H1 (cell line): ENCODE data around the gene OR2AJ1. TPM values are rescaled to one million over a fixed set of nuclear protein-coding genes. Genes with fewer than 3 reads are reported as not detected.

Source experiments
- CTCF ChIA-PET: fragments of 300-600 bp; sonication (Branson Sonifier 250); formaldehyde crosslinking; loops from one replicate; lab custom pipeline; 2021; ENCODE audit not compliant: partially characterized antibody; lab: Charles Lee
- POLR2A ChIA-PET: fragments of 300-600 bp; sonication (Branson Sonifier 250); formaldehyde crosslinking; loops from one replicate; lab custom pipeline; 2021; ENCODE audit warnings: inconsistent platforms; ENCODE audit not compliant: partially characterized antibody; lab: Charles Lee
- DNase-seq, 2 experiments: peaks; one replicate each; pipeline versions ENCODE4 v3.0.0 to v3.0.0-alpha.2; 2010 to 2022; ENCODE audit warnings: low spot score in 2 of 2, low read depth in 1 of 2, mixed read lengths in 1 of 2
- FAIRE-seq: peaks from 2 replicates; lab custom pipeline; 2011; peaks lifted over from hg19 to GRCh38; lab: Jason Lieb, UNC
- H2AFZ ChIP-seq: 2 replicates; pipeline ENCODE4 v1.8.1; 2012; ENCODE audit warnings: low read length, inconsistent platforms
- H2AK5ac ChIP-seq: 2 replicates; pipeline ENCODE4 v1.6.1; 2013; ENCODE audit warnings: low read depth, low read length
- H2BK120ac ChIP-seq: replicated peaks from 2 replicates; pipeline ENCODE3; 2013; ENCODE audit warnings: low read depth, low read length, inconsistent platforms
- H2BK12ac ChIP-seq: 2 replicates; pipeline ENCODE4 v1.6.1; 2013; ENCODE audit warnings: low read depth, low read length
- H2BK15ac ChIP-seq: 2 replicates; pipeline ENCODE4 v1.6.1; 2013; ENCODE audit warnings: low read length
- H2BK20ac ChIP-seq: 2 replicates; pipeline ENCODE4 v1.6.1; 2013; ENCODE audit warnings: low read length
- H2BK5ac ChIP-seq: 2 replicates; pipeline ENCODE4 v1.6.1; 2013; ENCODE audit warnings: low read depth, low read length
- H3K14ac ChIP-seq: 2 replicates; pipeline ENCODE4 v1.6.1; 2013; ENCODE audit warnings: inconsistent platforms; ENCODE audit not compliant: insufficient read length
- H3K18ac ChIP-seq: 2 replicates; pipeline ENCODE4 v1.6.1; 2013; ENCODE audit warnings: low read length; ENCODE audit errors: extremely low read depth
- H3K23ac ChIP-seq: 2 replicates; pipeline ENCODE4 v1.6.1; 2013; ENCODE audit warnings: inconsistent platforms; ENCODE audit not compliant: insufficient read length
- H3K23me2 ChIP-seq: 2 replicates; pipeline ENCODE4 v1.6.1; 2013; ENCODE audit warnings: low read depth, low read length
- H3K27ac ChIP-seq: 2 replicates; pipeline ENCODE4 v1.6.1; 2011; ENCODE audit warnings: low read depth, low read length, inconsistent platforms
- H3K27me3 ChIP-seq, 4 experiments: replicated peaks in 1 of 4; 1 replicate in 1 of 4; 2 replicates in 3 of 4; pipeline versions ENCODE4 v1.6.1 to v1.8.1; 2011 to 2013; ENCODE audit warnings: low read length in 3 of 4, mild to moderate bottlenecking in 3 of 4, inconsistent platforms in 2 of 4, mixed read lengths in 2 of 4, moderate library complexity in 1 of 4; ENCODE audit not compliant: control insufficient read depth in 3 of 4, insufficient read depth in 3 of 4; ENCODE audit errors: extremely low read depth in 1 of 4
- H3K36me3 ChIP-seq, 4 experiments: 2 replicates each; pipeline versions ENCODE4 v1.6.1 to v1.8.1; 2011 to 2013; ENCODE audit warnings: mild to moderate bottlenecking in 4 of 4, low read length in 3 of 4, moderate library complexity in 2 of 4, control low read depth in 1 of 4, inconsistent platforms in 1 of 4; ENCODE audit not compliant: insufficient read depth in 4 of 4, control insufficient read depth in 2 of 4
- H3K4ac ChIP-seq: replicated peaks from 2 replicates; pipeline ENCODE3; 2013; ENCODE audit warnings: low read length, low read depth, mixed read lengths, inconsistent platforms; ENCODE audit not compliant: insufficient read length
- H3K4me1 ChIP-seq, 4 experiments: replicated peaks in 1 of 4; 1 replicate in 1 of 4; 2 replicates in 3 of 4; pipeline versions ENCODE4 v1.6.1 to v1.8.1; 2011 to 2013; ENCODE audit warnings: low read length in 3 of 4, inconsistent platforms in 2 of 4, mixed read lengths in 1 of 4; ENCODE audit not compliant: insufficient read depth in 4 of 4, control insufficient read depth in 3 of 4
- H3K4me2 ChIP-seq, 2 experiments: 2 replicates each; pipeline versions ENCODE4 v1.6.1 to v1.8.1; 2011 to 2013; ENCODE audit warnings: low read depth in 2 of 2, low read length in 2 of 2, control low read depth in 1 of 2, inconsistent platforms in 1 of 2, mild to moderate bottlenecking in 1 of 2; ENCODE audit not compliant: insufficient read depth in 1 of 2
- H3K4me3 ChIP-seq, 4 experiments: fragments of 200-600, 300-600 bp in 1 of 4; sonication (generic), shearing (Covaris generic), sonication (Bioruptor Twin) in 1 of 4; 2 replicates each; pipeline versions ENCODE4 v1.5.1 to v1.8.1; 2011 to 2016; ENCODE audit warnings: low read length in 4 of 4, low read depth in 3 of 4, control low read depth in 2 of 4, inconsistent platforms in 2 of 4, mild to moderate bottlenecking in 2 of 4, mixed read lengths in 1 of 4, moderate library complexity in 1 of 4; ENCODE audit not compliant: insufficient read depth in 2 of 4; ENCODE audit errors: extremely low read depth in 1 of 4
- H3K56ac ChIP-seq: replicated peaks from 2 replicates; pipeline ENCODE3; 2013; ENCODE audit warnings: low read depth, mild to moderate bottlenecking, mixed read lengths, low read length, inconsistent platforms; ENCODE audit not compliant: insufficient read length
- H3K79me1 ChIP-seq: 2 replicates; pipeline ENCODE4 v1.6.1; 2013; ENCODE audit warnings: low read depth, low read length, control low read depth
- H3K79me2 ChIP-seq, 2 experiments: 2 replicates each; pipeline versions ENCODE4 v1.6.1 to v1.8.1; 2012 to 2013; ENCODE audit warnings: low read length in 2 of 2, mild to moderate bottlenecking in 2 of 2, inconsistent platforms in 1 of 2; ENCODE audit not compliant: insufficient read depth in 2 of 2, control insufficient read depth in 1 of 2
- H3K9ac ChIP-seq, 4 experiments: replicated peaks in 1 of 4; 1 replicate in 1 of 4; 2 replicates in 3 of 4; pipeline versions ENCODE4 v1.6.1 to v1.8.1; 2011 to 2013; ENCODE audit warnings: low read depth in 3 of 4, low read length in 3 of 4, control low read depth in 2 of 4, mild to moderate bottlenecking in 2 of 4, moderate library complexity in 2 of 4, inconsistent platforms in 1 of 4; ENCODE audit errors: extremely low read depth in 1 of 4
- H3K9me3 ChIP-seq, 2 experiments: 2 replicates each; pipeline versions ENCODE4 v1.6.1 to v1.8.1; 2012 to 2013; ENCODE audit warnings: mild to moderate bottlenecking in 2 of 2, moderate library complexity in 2 of 2, control low read depth in 1 of 2, inconsistent platforms in 1 of 2, low read depth in 1 of 2, low read length in 1 of 2, mixed read lengths in 1 of 2; ENCODE audit not compliant: insufficient read depth in 2 of 2
- H4K20me1 ChIP-seq, 2 experiments: replicated peaks in 1 of 2; 2 replicates each; pipeline versions ENCODE3 to v1.8.1; 2011 to 2013; ENCODE audit warnings: inconsistent platforms in 2 of 2, low read length in 2 of 2, mild to moderate bottlenecking in 1 of 2; ENCODE audit not compliant: insufficient read depth in 2 of 2, control insufficient read depth in 1 of 2
- H4K5ac ChIP-seq: 2 replicates; pipeline ENCODE4 v1.6.1; 2013; ENCODE audit warnings: low read length, low read depth, mixed read lengths, inconsistent platforms; ENCODE audit not compliant: insufficient read length
- H4K8ac ChIP-seq: 2 replicates; pipeline ENCODE4 v1.8.0; 2013; ENCODE audit warnings: mild to moderate bottlenecking, moderate library complexity, low read length, inconsistent platforms; ENCODE audit not compliant: insufficient read depth; ENCODE audit errors: extremely low read depth
- H4K91ac ChIP-seq: replicated peaks from 2 replicates; pipeline ENCODE3; 2013; ENCODE audit warnings: low read length, mixed read lengths, inconsistent platforms; ENCODE audit not compliant: insufficient read length
- BCL11A ChIP-seq, 2 experiments: IDR thresholded peaks; one replicate each; pipeline ENCODE4 v1.6.1; 2011; ENCODE audit warnings: low read depth in 2 of 2, low read length in 2 of 2, mild to moderate bottlenecking in 2 of 2
- CBX5 ChIP-seq: fragments of 300-800, 300-1000 bp; sonication (generic); IDR thresholded peaks from 2 replicates; pipeline ENCODE4 v1.7.1; 2016; ENCODE audit warnings: antibody characterized with exemption, low read length, low read depth
- GABPA ChIP-seq: IDR thresholded peaks from 2 replicates; pipeline ENCODE4 v1.6.1; 2011; ENCODE audit warnings: mild to moderate bottlenecking, low read length, moderate library complexity, borderline replicate concordance; ENCODE audit not compliant: insufficient read depth
- POLR2A ChIP-seq, 2 experiments: IDR thresholded peaks; 1 replicate in 1 of 2; 2 replicates in 1 of 2; pipeline ENCODE4 v1.6.1; 2011; ENCODE audit warnings: low read depth in 2 of 2, low read length in 2 of 2, mild to moderate bottlenecking in 2 of 2; ENCODE audit errors: control extremely low read depth in 1 of 2
- RBBP5 ChIP-seq: IDR thresholded peaks from 2 replicates; pipeline ENCODE4 v1.7.1; 2012; ENCODE audit warnings: low read depth, mild to moderate bottlenecking, inconsistent platforms, low read length, moderate library complexity, borderline replicate concordance
- RNF2 ChIP-seq: fragments of 200-900, 300-1000 bp; sonication (generic); IDR thresholded peaks from 2 replicates; pipeline ENCODE4 v1.7.1; 2016; ENCODE audit warnings: borderline replicate concordance, low read depth, mild to moderate bottlenecking, antibody characterized with exemption, low read length; ENCODE audit not compliant: poor library complexity, severe bottlenecking; ENCODE audit errors: missing control alignments
- RXRA ChIP-seq: IDR thresholded peaks from 2 replicates; pipeline ENCODE4 v1.6.1; 2011; ENCODE audit warnings: low read depth, mild to moderate bottlenecking, low read length, moderate library complexity; ENCODE audit not compliant: insufficient read depth
- SIN3A ChIP-seq, 2 experiments: IDR thresholded peaks in 1 of 2; conservative IDR thresholded peaks in 1 of 2; 2 replicates each; pipeline ENCODE4 v1.6.1; 2011 to 2012; ENCODE audit warnings: low read length in 2 of 2, improper control_type of control experiment in 1 of 2, low read depth in 1 of 2, mild to moderate bottlenecking in 1 of 2
- TBP ChIP-seq: IDR thresholded peaks from 2 replicates; pipeline ENCODE4 v1.6.1; 2011; ENCODE audit warnings: low read depth, low read length, improper control_type of control experiment
- YY1 ChIP-seq: IDR thresholded peaks from 2 replicates; pipeline ENCODE4 v1.6.1; 2011; ENCODE audit warnings: low read depth, mild to moderate bottlenecking, low read length
- WGBS, 2 experiments: shearing (Covaris generic) in 1 of 2; methylation state at CpG; one replicate each; pipeline versions ENCODE4 v1.1.6 to v1.1.7; 2013 to 2015; ENCODE audit warnings: low lambda C conversion rate in 2 of 2, mixed read lengths in 2 of 2, inconsistent platforms in 1 of 2, low coverage in 1 of 2, missing lambda C conversion rate in 1 of 2; ENCODE audit not compliant: insufficient replicate concordance in 2 of 2, insufficient coverage in 1 of 2, insufficient read length in 1 of 2; ENCODE audit errors: extremely low coverage in 1 of 2, missing lambda C conversion rate in 1 of 2; 5-methylcytosine and 5-hydroxymethylcytosine counted together
- polyA plus RNA-seq, 7 experiments: library from polyadenylated mRNA; depleted of rRNA in 3 of 7; stranded (reverse) in 5 of 7; unstranded in 2 of 7; fragments of >200 nt in 5 of 7; fragments of 200-250 nt in 2 of 7; gene quantifications; 1 replicate in 5 of 7; 2 replicates in 1 of 7; 4 replicates in 1 of 7; pipeline versions ENCODE4 v1.2.1 to v1.2.3, GENCODE V29; 2011 to 2013; ENCODE audit warnings: missing spikeins in 2 of 7, mixed read lengths in 2 of 7
- total RNA-seq: library from RNA; stranded (reverse); fragmentation: NEBNext Ultra II Directional; extraction: Animal tissue kit (Norgen Biotek cat#: 25700); gene quantifications from 2 replicates; pipeline ENCODE4 v1.2.1, GENCODE V29; 2021

The OR2AJ1 gene
- total and polyA plus RNA-seq, 2 of the 8 experiments (the other 6 are each of a cell fraction or from before 2014, with no cell fraction given), result not detected

- Histone ChIP-seq H4K20me1 (no peaks in the 10 kb centered on the region), H3K27me3 (no peaks in the 10 kb centered on the region), H4K8ac (no peak overlapping the region), H3K4me3 (no peak overlapping the region), H3K9me3 (peaks cover 52 to 53% of the 10 kb centered on the region in 2 experiments), H2BK20ac (no peak overlapping the region), H3K36me3 (no peaks in the 10 kb centered on the region), H4K5ac (no peak overlapping the region), H3K18ac (no peak overlapping the region), H2BK12ac (no peak overlapping the region), H3K14ac (no peak overlapping the region), H3K4ac (no peak overlapping the region), H3K23me2 (no peaks in the 10 kb centered on the region), H4K91ac (no peak overlapping the region), H2BK5ac (no peak overlapping the region), H3K9ac (no peak overlapping the region), H3K23ac (no peak overlapping the region), H2AK5ac (no peak overlapping the region), H3K56ac (no peak overlapping the region), H3K4me1 (no peaks in the 10 kb centered on the region), H3K4me2 (no peak overlapping the region), H2AFZ (no peak overlapping the region), H2BK15ac (no peak overlapping the region), H2BK120ac (no peak overlapping the region), H3K79me2 (no peaks in the 10 kb centered on the region), H3K27ac (no peak overlapping the region), H3K79me1 (no peaks in the 10 kb centered on the region)
- WGBS, 2 experiments, result 54% methylated on average over 4 of the region's 4 CpGs; no CpG with 5 or more reads in 1 of the 2 experiments
- FAIRE-seq (no peak), DNase-seq (no peak)
- TF ChIP-seq GABPA (no peak), TBP (no peak), BCL11A (IDR thresholded peaks at IDR 0.05; ENCODE audit: low read depth in 2 of 2, low read length in 2 of 2) (no peak), POLR2A (IDR thresholded peaks at IDR 0.05; ENCODE audit: control extremely low read depth in 1 of 2, low read depth in 2 of 2, low read length in 2 of 2) (no peak), SIN3A (conservative IDR thresholded peaks at IDR 0.05 in 1 of 2, IDR thresholded peaks at IDR 0.05 in 1 of 2; ENCODE audit: low read depth in 1 of 2, low read length in 2 of 2) (no peak), YY1 (no peak), RBBP5 (no peak), RXRA (no peak), CBX5 (no peak), RNF2 (no peak)
- CTCF ChIA-PET, result interaction anchor here (1.0 kb wide), 1 partner anchor 21 kb away, joined by 3 read pairs; no protein-coding TSS in a partner anchor
- POLR2A ChIA-PET, result no interaction called here
These were observed 9.6 kb upstream of the OR2AJ1 start for GRCh38 chr1:247914941-247915662.
